Neural progenitor cell (in vitro differentiated cells): ENCODE measurements around the gene GPRC5B.

Experiments used
- EZH2phosphoT487 ChIP-seq: fragments of 200-600 bp; sonication (generic); IDR thresholded peaks from 2 replicates; pipeline ENCODE4 v1.6.1; 2017; ENCODE audit warnings: antibody characterized with exemption
- TF ChIP-seq, protein P1 (sequence below): fragments of 200-600 bp; sonication (generic); IDR thresholded peaks from 2 replicates; pipeline ENCODE4 v1.5.1; 2017; ENCODE audit warnings: antibody characterized with exemption, mild to moderate bottlenecking

DNA sequence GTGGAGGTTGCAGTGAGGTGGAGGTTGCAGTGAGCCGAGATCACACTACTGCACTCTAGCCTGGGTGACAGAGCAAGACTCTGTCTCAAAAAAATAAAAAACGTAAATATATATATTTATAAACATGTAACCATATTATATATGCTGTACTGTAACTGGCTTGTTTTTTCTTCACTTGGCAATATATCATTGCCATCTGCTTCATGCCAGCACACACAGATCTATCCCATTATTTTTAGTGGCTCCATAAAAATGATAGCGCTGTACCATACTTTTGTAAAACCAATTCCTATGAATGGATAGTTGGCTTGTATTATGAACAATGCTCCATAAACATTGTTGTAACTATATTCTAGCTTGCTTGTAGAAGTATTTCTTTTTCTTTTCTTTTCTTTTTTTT, 49.5 kb downstream of the GPRC5B start:
- TF ChIP-seq, protein P1, sequence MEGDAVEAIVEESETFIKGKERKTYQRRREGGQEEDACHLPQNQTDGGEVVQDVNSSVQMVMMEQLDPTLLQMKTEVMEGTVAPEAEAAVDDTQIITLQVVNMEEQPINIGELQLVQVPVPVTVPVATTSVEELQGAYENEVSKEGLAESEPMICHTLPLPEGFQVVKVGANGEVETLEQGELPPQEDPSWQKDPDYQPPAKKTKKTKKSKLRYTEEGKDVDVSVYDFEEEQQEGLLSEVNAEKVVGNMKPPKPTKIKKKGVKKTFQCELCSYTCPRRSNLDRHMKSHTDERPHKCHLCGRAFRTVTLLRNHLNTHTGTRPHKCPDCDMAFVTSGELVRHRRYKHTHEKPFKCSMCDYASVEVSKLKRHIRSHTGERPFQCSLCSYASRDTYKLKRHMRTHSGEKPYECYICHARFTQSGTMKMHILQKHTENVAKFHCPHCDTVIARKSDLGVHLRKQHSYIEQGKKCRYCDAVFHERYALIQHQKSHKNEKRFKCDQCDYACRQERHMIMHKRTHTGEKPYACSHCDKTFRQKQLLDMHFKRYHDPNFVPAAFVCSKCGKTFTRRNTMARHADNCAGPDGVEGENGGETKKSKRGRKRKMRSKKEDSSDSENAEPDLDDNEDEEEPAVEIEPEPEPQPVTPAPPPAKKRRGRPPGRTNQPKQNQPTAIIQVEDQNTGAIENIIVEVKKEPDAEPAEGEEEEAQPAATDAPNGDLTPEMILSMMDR: no peak
- TF ChIP-seq EZH2phosphoT487: no peak
